Retinal pigment epithelial cell (primary cell): ENCODE data around the gene HOXD13.

ENCODE experiments used
- DNase-seq: peaks from one replicate; pipeline ENCODE4 v3.0.0-alpha.2; 2010; ENCODE audit warnings: low read depth
- H3K4me3 ChIP-seq: 2 replicates; pipeline ENCODE4 v1.5.1; 2011; ENCODE audit warnings: mild to moderate bottlenecking, low read length, control low read depth, moderate library complexity
- CTCF ChIP-seq: conservative IDR thresholded peaks from 2 replicates; pipeline ENCODE4 v1.5.1; 2011; ENCODE audit warnings: low read depth, low read length, control low read depth, inconsistent platforms

The HOXD13 gene

GRCh38 chr2:176121190-176122051, 28.9 kb downstream of the HOXD13 start:
- H3K4me3 ChIP-seq, result no peak overlapping the region
- no peak for DNase-seq
- no peak for TF ChIP-seq CTCF

GRCh38 chr2:176122052-176122682, 29.6 kb downstream of the HOXD13 start:
- H3K4me3 ChIP-seq, result no peak overlapping the region
- DNase-seq, result no peak
- no peak for TF ChIP-seq CTCF

GRCh38 chr2:176122683-176123410, 30.3 kb downstream of the HOXD13 start, which contains the start of gene HOXD9:
TSS of gene HOXD9 (plus strand) at chr2:176122719. CDS start at chr2:176122769, 50 bp downstream.
- DNase-seq, result no peak
- H3K4me3 ChIP-seq, result no peak within 1 kb of the TSS
- TF ChIP-seq CTCF, result no peak

GRCh38 chr2:176123411-176124109, 31.0 kb downstream of the HOXD13 start:
- no peak for TF ChIP-seq CTCF
- no peak overlapping the region for H3K4me3 ChIP-seq
- no peak for DNase-seq

GRCh38 chr2:176124110-176124946, 31.8 kb downstream of the HOXD13 start:
- DNase-seq, result no peak
- H3K4me3 ChIP-seq, result no peak overlapping the region
- no peak for TF ChIP-seq CTCF
